Right lung (tissue), 5 donors: ENCODE results near the gene HMGXB4. TPM values are rescaled to one million over a fixed set of nuclear protein-coding genes. Genes with fewer than 3 reads are reported as not detected.
A peak's percentile ranks its signal among the peaks of the same experiment; 100 is the strongest.

ENCODE experiments used
- DNase-seq, 2 donors: peaks; one replicate each; pipeline ENCODE4 v3.0.0-alpha.2; 2013
- polyA plus RNA-seq, 5 donors: library from polyadenylated mRNA; unstranded; fragments of 120-200 nt; gene quantifications; one replicate each; pipeline versions ENCODE4 v1.2.1 to v1.2.3, GENCODE V29; 2013; ENCODE audit warnings: inconsistent platforms in 1 of 5, low replicate concordance in 1 of 5; ENCODE audit not compliant: insufficient read length in 5 of 5, insufficient read depth in 1 of 5

The HMGXB4 gene
- polyA plus RNA-seq, 5 donors = 25.5 to 35.1 (median 30.9) TPM

DNA sequence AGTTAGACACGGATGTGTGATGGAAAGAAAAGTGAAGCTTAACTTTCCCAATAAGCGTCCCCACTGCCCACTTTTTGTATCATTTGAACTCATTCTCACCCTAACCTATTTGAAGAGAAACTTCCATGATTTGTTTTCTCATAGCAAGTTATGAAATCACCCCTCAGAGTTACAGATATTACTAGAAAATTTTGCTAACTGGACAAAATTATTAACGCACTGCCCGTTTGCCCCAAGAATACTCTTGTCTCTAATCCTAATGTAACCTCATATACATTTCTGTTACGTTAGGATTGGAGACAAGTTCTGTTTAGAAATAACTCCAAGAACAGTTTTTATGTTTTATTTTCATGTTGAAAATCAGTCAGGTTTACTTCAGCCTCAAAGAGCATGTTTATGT, 67.9 kb downstream of the HMGXB4 start:
- no peak for DNase-seq

DNA sequence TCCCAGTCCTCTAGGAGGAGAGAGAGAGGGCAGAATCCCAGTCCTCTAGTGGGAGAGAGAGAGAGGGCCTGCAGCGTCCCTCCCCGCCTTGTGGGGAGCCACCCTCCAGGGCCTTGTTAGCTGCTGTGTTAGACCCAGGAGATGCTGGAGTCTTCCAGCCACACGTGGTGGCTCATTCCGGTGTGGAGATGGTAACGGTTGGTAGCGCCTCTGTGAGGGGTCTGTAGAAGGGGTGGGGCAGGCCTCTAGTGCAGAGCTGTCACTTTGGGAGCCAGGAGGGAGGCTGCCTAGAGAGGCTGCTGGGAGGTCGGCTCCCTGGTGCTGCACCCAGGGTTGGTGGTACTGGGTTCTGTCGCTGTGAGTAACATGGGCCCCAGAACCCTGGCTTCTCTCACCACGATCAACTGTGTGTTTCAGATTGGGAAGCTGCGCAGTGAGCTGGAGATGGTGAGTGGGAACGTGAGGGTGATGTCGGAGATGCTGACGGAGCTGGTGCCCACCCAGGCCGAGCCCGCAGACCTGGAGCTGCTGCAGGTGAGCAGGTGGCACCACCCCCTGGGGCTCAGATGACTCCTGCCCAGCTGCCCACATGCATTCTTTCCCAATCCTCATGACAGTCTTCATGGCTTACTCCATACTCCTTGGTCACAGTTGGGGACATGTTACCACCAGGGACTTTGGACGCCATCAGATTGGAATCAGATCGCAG, 69.7 kb downstream of the HMGXB4 start:
- no peak for DNase-seq

DNA sequence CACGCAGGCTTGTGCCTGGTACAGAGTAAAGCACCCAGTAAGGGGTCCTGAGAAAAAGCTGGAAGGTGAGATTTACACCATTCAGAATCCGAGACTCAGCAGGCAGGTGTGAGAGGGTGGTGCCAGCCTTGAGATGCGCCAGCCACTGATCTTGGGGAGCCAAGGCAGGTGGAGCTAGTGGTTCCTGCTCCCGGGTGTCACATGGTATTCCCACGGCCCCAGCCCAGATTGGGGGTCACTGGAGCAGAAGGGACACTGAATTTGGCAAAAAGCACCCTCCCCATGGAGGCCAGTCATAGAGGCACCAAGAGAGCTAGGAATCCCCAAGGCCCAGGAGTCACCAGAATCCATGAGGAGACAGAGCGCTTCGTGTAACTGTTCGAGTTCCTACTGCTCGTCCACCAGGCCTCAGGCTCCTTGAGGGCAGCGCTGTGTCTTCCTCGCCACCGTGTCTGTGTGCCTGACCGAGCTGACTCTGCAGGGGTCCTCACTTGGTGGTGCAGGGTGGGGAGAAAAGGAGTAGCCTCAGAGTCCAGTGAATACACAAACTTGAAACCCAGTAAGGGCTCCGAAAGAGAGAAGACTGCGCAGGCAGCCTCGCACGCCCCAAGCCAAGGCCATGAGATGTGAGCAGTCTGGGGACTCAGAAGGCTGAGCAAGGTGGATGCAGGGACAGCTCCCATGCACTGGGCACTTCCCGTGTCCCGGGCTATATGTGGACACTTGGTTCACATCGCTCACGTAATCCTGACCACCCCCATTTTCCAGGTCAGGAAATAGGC, 70.6 kb downstream of the HMGXB4 start:
- DNase-seq = no peak

DNA sequence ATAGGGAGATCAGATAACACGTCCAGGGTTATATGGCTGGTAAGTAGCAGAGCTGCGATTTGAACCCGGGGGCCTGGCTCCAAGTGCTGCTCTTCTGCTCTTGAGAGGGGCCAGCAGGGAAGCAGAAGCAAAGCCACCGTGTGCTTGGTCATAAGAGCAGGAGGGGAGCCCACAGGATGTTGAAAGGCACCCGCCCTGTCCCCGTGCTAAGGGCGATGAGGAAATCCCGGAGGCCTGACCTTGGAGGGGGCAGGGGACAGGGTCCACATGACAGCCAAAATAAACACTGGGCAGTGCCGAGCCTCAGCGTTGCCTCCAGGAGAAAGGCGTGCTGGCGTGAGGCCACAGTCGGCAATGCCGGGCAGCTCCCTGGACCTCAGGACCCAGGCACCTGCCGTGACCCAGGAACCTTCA, 71.2 kb downstream of the HMGXB4 start:
- no peak for DNase-seq

DNA sequence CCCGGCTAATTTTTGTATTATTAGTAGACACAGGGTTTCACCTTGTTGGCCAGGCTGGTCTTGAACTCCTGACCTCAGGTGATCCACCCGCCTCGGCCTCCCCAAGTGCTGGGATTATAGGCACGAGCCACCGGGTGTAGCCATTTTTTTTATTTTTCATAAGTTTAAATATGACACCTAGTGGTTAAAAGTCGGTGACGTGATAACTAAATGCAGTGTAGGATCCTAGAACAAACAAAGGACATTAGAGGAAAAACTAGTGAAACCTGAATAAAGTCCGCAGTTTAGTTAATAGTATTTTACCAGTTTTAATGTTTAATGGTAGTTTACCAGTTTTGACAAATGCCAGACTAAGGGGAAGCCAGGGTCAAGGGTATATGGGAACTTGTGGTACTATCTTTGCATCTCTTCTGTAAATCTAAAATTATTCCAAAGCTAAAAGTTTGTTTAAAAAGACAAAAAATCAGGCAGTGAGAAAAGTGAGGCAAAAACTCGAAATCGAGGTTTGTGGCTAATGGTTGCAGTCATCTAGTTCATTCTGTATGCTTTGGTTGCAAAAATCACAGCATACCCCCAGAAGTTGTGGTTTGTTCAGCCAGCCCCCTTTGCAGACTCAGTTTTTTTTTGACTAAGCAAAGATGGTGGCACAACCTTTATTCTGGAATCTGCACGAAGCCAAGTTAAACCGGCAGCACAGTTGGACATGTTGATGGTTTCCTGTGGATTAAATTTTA, 72.0 kb downstream of the HMGXB4 start:
- no peak for DNase-seq

DNA sequence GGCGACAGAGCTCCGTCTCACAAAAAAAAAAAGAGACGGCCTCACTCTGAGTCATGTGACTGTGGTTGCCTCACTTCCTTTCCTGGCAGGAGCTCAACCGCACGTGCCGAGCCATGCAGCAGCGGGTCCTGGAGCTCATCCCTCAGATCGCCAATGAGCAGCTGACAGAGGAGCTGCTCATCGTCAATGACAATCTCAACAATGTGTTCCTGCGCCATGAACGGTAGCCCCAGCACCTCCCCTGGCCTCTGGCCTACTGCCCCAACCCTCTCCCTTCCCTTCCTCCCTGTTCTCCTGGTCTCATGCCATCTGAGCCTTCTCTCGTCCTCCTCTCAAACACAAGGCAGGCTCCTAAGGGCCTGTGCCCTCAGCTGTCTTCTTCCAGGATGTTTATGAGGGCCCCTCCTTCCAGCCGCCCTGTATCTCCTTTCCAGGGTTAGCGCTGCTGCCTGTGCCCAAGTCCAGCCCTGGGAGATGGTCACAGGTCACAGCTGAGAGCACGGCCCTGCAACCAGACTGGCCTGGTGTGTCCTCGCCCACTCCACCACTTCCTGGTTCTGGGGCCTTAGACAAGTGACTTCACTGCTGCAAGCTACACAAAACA, 73.1 kb downstream of the HMGXB4 start:
- peak; percentile 39 to 48 for DNase-seq

DNA sequence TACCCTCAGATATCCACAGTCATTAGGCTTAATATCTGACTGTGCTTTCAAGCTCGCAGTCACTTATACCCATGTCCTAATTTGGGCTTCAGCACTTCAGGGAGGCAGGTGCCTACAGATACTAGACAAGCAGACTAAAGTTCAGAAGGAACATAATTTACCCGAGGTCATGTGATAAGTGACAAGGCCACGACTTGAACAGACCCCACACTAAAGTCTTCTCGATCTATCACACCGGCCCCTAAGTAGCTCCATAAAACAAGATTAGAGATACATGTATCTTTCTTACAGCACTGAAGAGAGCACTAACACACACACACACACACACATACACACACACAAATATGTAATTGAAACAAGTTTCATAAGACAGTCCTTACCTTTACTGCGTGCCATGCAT, 75.0 kb downstream of the HMGXB4 start:
- DNase-seq = no peak

DNA sequence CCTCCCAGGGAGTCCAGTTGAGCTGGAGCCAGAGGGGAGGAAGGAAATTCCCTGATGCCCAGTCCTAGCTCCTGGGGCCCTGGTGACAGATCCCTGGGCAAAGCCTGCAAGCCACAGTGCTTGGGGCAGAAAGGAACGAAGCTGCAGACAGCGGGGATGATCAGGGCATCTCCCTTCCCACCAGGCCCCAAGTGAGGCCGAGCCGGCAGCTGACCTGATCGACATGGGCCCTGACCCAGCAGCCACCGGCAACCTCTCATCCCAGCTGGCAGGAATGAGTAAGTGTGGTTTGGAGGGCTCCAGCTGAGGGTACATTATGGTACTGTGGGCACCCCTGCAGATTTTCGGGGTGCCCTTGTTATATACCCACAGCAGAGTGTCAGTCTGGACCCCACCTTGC, 75.9 kb downstream of the HMGXB4 start:
- DNase-seq = no peak

DNA sequence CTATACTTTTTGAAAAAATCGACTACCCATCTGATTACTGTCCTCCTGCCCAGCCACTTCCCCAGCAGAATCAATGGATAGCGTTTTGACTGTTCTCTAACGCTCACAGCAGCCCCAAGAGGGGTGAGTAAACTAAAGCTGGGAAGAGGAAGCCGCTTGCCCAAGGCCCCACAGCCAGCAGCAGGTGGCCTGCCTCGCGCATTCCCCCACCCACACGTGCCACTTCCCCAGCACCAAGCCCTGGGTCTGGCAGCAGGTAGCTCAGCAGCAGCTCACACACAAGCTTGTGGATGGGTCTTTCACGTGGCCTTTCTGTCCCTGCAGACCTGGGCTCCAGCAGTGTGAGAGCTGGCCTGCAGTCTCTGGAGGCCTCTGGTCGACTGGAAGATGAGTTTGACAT, 76.7 kb downstream of the HMGXB4 start:
- DNase-seq = no peak

DNA sequence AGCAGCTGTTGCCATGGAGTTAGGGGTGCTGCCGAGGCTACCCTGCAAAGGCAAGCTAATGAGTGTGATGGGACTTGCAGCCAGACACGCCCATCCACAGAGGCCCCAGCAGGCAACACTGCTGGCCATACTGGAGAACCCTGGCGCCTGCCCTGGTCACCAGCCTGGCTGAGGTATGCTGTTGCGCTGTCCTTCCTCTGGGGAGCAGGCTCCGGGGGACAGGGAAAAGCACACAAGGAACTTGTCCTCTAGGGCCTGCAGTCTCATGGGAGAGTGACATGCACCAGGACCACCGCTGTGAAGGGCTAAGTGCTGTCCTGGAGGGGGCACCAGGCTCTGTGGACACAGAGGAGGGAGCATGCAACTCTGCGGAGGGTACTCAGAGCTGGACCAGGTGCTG, 78.2 kb downstream of the HMGXB4 start:
- DNase-seq = no peak

DNA sequence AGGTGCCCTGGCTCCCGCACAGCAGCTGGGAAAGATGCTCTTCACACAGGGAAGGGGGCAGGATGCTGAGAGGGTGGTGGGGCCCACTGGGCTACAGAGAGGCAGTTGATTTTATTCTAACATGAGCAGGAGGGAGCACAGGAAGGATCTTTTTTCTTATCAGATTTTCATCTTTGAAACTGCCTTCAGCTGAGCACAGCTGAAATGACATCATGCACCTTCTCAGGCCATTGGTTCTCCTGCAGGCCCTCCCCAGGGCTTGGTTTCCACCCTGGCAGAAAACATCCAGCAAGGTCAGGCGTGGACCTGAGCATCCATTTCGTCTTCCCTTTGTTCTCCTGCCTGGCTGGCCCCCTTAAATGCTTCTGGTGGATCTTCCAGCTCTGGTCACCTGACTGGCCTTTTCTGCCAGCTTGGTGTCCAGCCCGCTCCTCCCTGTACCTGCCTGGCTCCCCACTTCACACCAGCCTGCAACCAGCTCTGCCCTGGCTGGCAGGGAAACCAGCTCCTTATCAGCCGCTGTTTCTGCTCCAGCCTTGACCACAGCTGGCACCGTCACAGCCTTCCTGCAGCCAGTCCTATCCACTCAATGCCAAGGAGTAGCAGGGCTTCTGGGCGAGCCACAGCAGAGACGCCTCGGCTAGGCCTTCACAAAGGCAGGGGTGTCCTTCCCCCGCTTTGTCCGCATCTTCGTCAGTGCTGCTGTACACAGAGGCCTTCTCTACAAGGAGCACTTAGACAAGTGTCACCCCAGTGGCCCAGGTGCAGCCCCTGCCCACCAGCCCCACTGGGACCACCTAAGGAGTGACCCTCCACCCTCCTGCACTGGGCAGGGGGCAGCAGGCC, 78.9 kb downstream of the HMGXB4 start:
- no peak for DNase-seq

DNA sequence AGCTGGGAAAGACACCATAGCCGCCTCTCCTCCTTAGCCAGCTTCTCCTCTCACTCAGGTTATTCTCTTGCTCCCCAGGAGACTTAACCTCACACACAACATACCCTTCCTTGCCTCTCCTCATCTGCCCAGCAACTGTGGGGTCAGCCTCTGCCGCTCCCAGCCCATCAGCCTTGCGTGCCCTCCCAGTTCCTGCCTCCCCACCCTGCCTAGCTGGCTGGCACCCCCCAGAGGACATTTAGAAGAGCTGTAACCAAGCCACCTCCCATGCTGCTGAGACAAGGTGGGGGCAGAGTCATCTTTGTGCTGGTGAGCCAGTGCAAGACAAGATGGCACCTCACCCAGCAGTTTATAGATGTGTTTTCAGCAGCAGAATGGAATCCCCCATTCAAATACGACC, 80.6 kb downstream of the HMGXB4 start:
- no peak for DNase-seq

DNA sequence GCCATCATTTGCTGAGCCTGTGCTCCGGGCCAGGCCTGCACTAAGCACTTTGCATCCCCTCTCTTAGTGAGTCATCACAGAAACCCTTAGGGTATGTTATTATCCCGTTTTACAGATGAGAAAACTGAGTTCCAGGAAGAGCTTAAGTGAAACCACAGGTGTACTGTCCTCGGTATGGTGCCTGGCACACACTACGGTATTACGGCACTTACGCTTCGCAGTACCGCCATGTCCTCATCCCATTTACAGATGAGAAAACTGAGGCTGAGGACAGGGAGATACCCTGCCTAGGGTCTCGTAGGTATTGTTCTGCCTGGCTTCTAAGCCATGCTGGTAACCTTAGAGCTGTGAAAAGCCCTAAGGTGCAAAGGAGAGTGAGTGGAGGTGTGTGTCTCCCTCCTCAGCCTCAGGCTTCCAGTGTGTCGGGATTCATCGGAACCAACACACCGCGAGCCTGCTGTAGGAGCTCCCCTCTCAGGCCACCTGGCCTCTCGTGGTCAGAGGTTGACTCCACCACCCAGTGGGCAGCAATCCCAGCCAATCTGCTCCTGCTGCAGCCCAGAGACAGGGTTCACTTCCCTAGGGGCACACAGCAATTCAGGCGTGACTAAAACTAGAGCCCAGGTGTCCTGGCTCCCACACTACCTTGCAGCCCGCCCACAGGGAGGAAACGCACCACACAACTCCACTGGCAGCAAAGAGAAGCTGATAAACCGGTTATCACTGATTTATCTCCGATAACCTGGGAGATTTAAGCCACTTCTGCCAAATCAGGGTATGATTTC, 84.0 kb downstream of the HMGXB4 start:
- DNase-seq = no peak

DNA sequence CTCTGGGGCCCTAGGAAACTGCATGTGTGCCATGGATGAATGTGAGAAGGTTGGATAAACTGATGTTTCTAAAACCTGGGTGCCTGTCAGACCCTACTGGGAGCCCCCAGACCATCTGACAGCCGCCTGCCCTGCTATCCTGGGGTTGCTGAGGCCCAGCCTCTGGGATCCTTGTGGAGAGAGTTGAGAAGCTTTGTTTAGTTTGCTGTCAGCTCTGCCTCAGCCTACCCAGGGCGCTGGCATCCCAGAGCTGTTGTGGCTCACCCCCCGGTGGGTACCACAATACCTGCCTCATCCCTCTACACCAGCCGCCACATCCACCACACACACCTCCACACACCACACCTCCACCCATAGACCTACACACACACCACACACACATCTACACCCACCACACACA, 85.1 kb downstream of the HMGXB4 start:
- DNase-seq = no peak

DNA sequence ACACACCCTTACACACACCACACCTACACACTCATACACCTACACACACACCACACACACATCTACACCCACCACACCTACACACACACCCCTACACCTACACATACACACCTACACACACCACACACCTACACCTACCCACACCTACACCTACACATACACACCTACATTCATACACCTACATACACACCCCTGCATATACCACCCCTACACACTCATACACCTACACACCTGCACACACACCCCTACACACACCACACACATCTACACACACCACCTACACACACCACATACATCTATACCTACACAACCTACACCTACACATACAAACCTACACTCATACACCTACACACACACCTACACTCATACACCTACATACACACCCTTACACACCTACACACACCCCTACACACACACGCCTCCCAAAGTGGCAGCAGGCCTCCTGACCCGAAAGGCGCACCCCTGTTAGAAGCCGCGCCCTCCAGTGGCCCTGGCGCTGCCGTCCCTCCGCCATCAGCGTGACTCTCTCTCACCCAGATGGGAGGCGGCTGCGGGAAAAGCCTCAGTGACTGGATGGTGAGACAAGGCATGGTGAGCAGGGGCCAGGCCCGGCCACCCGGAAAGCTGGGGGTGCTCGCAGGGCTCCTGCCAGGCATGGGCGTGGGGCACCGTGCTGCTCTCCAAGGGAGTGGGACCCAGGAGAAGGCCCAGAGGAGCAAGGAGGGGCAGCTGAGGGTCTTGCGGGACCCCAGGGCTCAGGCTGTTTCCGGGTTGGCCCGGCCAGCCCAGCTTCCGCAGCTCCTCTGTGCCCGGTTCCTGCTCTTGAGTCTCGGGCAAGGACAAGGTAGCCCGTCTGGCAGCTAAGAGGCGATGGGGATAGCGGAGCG, 86.6 kb downstream of the HMGXB4 start:
- DNase-seq = no peak

DNA sequence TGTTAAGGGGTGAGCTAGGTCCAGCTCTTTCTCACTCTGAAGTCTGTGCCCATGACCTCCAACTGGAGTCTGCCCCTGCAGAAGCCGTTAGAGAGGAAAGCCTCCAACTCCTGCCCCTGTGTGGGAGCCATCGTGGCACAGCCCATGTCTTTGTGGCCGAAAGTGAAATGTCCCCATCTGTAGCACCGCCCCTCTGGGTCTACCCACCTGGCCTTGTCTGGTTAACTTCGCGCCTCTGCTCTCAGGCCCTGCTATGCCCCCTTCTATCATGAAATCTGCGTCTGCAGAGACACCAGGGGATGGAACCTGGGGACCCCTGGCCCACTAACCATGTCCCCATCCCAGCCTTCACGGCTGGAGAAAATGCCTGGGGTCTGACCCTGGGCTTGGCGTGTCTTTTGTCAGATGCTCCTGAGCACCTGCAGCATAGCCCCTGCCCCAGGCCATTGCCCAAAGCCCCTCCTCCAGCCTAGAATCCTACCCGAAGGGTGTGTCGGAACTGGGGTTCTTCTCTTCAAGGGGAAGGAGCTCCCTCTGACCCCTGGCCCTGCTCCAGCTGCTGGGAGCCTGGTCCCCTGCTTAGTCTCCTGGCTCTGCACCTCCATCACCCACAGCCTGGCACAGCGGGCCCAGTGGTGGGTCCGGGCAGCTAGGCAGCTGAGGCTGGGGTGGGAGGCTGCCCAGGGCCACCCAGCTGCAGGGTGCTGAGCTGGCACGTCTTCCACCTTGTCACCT, 87.8 kb downstream of the HMGXB4 start:
- no peak for DNase-seq
